Measurements from ENCODE around the gene ALG6. TPM values are rescaled to one million over a fixed set of nuclear protein-coding genes. Genes with fewer than 3 reads are reported as not detected.
"Not testable (repeated sequence)": the region's sequence is repeated elsewhere in the genome, so short reads cannot be mapped to it uniquely, and the experiment has no call there.

The ALG6 gene
- total RNA-seq, 1 experiment from 2014 or later = 42.3 TPM

DNA sequence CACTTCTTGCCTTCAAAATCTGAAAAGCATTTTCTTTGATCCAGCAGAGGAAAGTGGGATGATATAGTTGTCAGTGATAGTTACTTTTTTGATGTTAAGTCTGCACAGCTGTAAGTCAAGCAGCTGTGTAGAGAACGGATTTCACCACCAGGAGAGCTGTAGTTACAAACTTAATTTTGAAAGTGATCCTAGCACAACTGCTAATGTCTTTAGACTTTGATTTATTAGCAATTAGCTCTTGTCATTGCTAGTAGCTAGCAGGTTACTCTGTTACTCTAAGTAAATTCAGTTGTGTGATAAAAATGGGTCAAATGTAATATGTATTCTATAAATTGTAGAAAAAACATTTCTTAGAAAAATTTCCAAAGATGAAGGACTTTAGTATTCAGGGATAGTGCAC, 46.0 kb downstream of the ALG6 start:
- no peak for DNase-seq (ENCODE audit: low spot score)

DNA sequence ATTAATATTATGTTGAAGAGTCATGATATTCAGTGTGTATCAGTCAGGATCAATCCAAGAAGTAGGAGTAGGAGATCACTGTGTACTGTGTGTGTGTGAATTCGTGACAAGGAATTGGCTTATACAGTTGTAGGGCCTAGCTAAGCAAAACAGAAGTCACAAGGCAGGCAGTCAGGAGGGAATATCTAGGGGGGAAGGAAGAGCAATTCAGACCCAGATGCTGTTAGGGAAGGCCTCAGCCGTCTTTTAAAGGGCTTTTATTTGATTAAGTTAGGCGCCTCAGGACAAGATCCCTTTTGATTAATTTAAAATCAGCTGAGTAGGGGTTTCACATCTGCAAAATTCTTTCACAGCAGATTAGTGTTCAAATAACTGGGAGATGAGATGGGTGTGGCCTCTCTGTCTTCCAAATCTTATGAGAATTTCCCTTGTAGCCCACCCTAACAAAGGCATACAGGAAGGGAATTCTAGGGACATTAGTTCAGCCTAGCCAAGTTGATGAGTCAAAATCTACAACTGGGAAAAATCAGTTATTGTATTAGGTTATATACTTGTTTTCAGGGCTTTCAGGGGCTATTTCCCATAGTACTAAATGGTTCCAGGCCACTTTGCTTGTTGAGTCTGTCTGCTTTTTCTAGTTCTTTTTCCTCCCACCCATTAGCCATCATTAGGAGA, 47.4 kb downstream of the ALG6 start:
- DNase-seq (ENCODE audit: low spot score) = no peak

DNA sequence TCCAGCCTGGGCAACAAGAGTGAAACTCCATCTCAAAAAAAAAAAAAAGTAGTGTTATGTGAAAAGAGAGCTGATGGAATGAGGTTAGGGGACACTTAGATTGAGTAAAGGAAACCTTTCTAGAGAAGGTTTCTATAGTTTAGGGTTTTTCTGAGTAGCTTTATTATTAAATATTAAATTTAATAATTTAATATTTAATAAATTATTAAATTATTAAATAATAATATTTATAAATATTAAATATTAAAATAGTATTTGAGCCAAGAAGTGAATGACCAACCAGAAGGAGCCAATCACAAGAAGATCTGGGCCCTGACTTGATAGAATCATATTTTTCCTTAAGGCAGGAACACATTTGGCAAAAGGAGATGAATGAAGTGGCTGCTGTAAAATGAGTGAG, 50.7 kb downstream of the ALG6 start:
- no peak for DNase-seq (ENCODE audit: low spot score)

- DNase-seq (ENCODE audit: low spot score) = not testable (repeated sequence)
These were observed 53.3 kb downstream of the ALG6 start for GRCh38 chr1:63420746-63421145.

- DNase-seq (ENCODE audit: low spot score) = no peak
These were observed 56.2 kb downstream of the ALG6 start for GRCh38 chr1:63423649-63424048.

DNA sequence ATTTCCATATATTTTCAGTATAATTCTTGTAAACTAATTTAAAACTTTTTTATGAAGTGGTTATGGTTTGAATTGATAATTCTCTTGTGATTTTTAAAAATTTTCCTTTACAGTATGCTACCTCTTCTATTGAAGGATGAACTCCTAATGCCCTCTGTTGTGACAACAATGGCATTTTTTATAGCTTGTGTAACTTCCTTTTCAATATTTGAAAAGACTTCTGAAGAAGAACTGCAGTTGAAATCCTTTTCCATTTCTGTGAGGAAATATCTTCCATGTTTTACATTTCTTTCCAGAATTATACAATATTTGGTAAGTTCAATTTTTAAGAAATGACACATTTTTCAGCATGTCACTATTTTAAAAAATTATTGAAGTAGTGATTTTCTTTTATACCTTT, 61.4 kb downstream of the ALG6 start:
- no peak for DNase-seq (ENCODE audit: low spot score)

GRCh38 chr1:63429281-63429680, 61.9 kb downstream of the ALG6 start:
- no peak for DNase-seq (ENCODE audit: low spot score)

DNA sequence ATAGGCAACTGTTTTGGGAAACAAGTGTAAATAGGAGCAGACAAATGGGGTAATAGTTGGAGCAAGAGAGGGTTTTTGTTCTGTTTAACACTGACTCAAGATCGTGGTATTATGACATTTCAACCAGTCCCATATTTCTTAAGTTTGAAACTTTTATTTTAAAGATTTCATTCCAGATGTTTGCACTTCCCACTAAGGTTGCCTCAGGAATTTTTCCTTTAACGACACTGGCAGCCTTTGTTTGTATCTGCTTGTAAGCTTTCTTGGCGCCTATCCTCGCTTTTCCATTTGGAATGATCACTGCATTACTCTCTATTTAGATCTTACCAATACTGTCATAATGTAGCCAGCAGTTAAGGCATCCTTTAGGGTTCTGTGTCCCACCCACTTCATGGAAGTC, 67.7 kb downstream of the ALG6 start:
- DNase-seq (ENCODE audit: low spot score) = no peak

GRCh38 chr1:63442141-63442475, 74.7 kb downstream of the ALG6 start:
- no peak for DNase-seq (ENCODE audit: low spot score)

DNA sequence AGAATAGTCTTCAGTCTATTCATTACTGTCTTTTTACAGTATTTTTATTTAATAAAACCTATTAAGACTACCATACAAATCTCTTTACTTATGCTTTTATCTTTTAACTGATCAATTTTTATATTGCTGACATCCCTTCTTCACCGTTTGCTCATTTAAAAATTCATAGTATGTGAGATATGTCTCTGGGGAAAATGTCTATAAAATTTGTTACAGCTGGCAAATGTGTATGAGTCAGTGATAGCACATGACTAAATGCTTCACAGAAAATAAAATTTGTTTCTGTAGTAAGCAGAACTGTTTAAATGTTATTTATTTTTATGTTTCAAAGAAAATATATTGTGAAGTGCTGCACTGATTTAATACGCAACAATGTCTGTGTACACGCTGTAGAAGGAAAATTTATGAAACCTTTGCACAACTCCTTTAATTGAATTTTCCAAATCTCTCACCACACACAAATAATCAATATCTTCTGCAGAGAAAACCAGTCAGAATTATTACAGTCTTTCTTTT, 81.4 kb downstream of the ALG6 start:
- DNase-seq (ENCODE audit: low spot score) = no peak

DNA sequence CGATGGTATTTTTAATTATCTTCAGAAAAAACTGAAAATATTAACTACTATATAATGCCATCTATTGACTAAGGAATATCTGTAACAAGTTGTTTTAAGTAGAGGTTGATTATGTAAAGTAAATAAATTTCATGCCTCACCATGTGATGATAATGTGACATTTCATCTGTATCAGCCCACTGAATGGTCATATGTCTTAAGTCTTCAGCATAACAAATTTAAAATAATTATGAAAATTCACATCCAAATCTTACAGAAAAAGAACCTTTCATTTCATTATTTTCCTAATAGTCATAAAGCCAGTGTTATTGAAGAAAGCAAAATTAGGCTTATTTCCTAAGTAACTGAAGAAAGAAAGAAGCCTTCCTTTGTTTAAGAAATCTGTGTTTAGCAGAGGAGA, 83.0 kb downstream of the ALG6 start:
- DNase-seq (ENCODE audit: low spot score) = no peak

DNA sequence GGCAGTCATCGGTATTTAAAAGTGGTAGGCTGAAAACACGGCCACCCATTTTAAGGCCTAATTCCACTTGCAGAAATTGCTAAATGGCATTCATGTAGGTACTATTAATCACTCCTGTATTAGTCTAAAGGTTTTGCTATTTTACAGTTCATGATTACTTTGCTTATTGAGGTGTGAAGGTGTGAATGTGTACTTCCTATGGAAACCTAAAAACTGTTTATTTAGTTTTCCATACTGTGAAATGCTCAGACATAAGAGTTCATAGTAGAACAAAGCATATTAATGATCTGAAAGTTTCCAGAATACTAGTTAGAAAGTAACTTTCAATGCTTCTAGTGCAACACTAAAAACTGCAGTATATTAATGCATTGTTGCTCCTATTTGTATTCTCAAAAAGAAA, 85.8 kb downstream of the ALG6 start:
- DNase-seq (ENCODE audit: low spot score) = no peak

DNA sequence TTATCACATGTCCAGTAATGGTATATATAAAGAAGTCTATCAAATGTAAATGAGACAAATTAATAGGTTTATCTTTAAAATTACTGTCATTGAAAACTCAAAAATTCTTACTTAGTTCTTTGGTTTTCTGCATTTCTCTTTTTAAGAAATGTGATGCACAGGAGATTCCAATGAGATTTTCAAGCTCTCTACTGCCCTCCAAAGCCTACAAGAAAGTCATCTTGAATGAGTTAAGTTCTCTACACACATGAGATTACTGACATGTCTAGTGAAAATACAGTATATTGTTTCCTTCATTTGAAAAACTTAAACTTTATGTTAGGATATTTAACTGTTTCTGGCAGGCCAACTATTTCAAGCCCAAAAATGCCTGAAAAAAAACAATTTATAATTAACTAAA, 86.8 kb downstream of the ALG6 start:
- DNase-seq (ENCODE audit: low spot score) = peak; percentile 23

GRCh38 chr1:63458750-63459149, 91.3 kb downstream of the ALG6 start:
- no peak for DNase-seq (ENCODE audit: low spot score)

DNA sequence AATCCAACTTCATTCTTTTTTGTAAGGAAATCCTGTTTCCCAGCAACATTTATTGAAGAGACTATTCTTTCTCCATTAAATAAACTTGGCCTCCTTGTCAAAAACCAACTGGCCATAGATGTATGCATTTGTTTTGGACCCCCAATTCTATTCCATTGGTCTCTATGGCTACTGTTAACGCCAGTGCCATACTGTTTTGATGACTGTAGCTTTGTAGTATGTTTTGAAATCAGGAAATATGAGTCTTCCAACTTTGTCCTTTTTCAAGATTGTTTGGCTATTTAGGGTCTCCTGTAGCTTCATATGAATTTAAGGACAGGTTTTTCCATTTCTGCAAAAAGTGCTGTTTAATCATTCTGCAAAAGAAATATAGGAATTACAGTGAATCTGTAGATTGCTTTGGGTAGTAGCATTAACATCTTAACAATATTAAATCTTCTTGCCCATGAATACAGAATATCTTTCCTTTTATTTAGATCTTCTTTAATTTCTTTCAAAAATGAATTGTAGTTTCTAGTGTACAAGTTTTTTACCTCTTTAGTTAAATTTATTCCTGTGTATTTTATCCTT, 94.3 kb downstream of the ALG6 start:
- no peak for DNase-seq (ENCODE audit: low spot score)

- no peak for DNase-seq (ENCODE audit: low spot score)
These were observed 95.8 kb downstream of the ALG6 start for GRCh38 chr1:63463248-63463647.

DNA sequence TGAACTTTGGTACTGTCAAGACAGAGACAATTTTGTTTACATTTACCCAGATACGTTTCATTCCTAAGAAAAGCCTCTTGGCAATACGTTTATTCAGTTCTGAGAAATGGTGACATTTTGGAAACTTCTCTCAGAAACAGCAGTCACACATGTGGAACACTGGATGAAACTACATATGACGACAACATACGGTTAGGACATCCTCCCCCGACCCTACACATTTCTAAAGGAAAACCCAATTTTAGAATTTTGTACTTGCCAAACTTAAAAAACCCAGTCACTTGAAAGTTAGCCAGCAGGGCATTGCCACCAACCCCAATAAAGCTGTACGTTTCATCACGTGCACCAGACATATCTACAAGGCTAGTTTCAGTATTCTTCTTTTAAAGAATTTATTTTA, 98.8 kb downstream of the ALG6 start:
- no peak for DNase-seq (ENCODE audit: low spot score)

DNA sequence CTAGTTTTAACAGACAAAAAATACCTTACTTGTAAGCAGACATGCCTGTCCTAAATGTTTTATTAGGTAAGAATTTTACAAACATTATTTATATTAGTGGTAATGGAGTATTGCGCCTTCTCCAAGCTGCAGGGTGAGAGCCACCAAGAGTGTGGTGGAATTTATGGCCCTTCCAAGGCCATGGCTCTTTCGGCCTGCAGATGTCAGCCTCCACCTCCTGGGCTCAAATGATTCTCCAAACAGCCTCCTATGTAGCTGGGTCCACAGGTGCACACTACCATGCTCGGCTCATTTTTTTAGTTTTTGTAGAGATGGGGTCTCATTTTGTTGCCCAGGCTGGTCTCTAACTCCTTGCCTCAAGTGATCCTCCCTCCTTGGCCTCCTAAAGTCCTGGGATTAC, 99.3 kb downstream of the ALG6 start:
- DNase-seq (ENCODE audit: low spot score) = no peak

DNA sequence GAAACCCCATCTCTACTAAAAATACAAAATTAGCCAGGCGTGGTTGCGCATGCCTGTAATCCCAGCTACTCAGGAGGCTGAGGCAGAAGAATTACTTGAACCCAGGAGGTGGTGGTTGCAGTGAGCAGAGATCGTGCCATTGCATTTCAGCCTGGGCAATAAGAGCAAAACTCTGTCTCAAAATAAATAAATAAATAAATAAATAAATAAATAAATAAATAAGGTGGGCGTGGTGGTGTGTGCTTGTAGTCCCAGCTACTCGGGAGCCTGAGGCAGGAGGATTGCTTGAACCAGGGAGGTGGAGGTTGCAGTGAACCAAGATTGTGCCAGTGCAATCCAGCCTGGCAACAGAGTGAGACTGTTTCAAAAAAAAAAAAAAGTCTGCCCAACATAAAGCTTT, 101.3 kb downstream of the ALG6 start:
- DNase-seq (ENCODE audit: low spot score) = not testable (repeated sequence)

DNA sequence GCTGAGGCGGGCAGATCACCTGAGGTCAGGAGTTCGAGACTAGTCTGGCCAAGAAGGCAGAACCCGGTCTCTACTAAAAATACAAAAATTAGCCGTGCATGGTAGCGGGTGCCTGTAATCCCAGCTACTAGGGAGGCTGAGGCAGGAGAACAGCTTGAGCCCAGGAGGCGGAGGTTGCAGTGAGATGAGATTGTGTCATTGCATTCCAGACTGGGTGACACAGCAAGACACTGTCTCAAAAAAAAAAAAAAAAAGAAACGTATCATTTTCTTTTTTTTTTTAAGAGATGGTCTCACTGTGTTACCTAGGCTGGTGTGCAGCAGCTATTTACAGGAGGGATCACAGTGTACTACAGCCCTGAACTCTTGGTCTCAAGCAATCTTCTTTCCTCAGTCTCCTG, 108.3 kb downstream of the ALG6 start:
- DNase-seq (ENCODE audit: low spot score) = no peak

DNA sequence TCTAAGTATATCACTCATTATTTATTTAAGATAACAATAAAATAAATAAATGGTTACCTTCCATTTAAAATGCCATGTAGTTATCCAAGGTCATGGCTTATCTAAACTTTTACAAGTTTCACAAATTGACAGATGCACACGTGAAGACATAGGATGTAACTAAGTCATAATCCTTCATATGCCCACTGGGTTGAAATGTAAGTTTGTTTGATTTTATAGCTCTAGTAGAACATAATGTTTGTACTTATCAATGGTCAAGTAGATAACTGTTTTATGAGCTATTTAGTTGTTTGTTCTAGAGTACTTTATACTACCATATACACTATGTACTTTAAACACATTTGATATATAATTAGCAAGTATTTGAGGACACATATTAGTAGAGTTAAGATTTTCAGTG, 112.6 kb downstream of the ALG6 start:
- no peak for DNase-seq (ENCODE audit: low spot score)

DNA sequence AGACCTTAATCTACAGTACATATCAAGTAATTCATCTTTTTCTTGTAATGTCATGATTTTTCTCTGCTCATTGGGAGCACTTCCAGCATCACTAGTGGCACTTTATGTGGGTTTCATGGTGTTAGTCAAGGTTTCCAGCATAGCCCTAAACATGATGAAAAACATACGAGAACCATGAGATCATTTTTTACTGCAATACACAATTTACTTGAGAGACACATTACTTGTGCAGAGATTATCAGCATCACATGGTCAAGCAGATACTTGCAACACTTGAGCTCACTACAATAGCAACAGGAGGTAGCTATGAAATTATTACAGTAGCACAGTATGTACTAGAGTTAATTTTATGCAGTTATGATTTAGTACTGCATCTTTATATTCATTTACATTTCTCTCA, 119.2 kb downstream of the ALG6 start:
- no peak for DNase-seq (ENCODE audit: low spot score)

DNA sequence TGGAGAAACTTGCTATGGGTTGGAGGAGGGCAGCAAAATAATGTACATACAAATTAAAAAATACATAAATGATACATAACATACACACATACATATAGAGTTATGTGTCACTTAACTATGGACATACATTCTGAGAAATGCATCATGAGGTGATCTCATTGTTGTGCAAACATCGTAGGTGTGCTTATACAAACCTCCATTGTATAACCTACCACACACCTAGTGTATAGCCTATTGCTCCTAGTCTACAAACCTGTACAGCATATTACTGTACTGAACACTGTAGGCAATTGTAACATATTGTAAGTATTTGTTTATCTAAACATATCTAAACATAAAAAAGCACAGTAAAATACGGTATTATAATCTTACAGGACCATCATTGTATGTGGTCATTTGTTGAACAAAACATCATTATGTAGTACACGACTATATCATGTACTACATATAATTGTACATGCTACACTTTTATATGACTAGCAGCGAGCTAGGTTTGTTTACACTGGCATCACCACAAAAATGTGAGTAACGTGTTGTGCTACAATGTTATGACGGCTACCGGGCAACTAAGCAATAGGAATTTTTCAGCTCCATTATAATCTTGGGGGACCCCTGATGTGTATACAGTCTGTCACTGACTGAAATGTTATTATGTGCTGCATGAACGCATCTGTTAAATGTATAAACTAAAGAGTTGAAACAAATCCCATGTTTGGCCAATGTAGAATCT, 120.1 kb downstream of the ALG6 start:
- peak; percentile 64 for DNase-seq (ENCODE audit: low spot score)

Measured in H4 (cell line).